Measurements from ENCODE around the gene CLCNKA. TPM values are rescaled to one million over a fixed set of nuclear protein-coding genes. Genes with fewer than 3 reads are reported as not detected.
"Not testable (repeated sequence)": the region's sequence is repeated elsewhere in the genome, so short reads cannot be mapped to it uniquely, and the experiment has no call there.

CLCNKA gene
- total RNA-seq, 1 donor from 2014 or later = not detected

GRCh38 chr1:16053781-16054502 lies 32.1 kb downstream of the CLCNKA start:
- peaks cover 1% of the 10 kb centered on the region for H3K4me1 ChIP-seq
- intact Hi-C loops (cut with DNase I) = no loop called here
- H3K27ac ChIP-seq = no peak overlapping the region
- no peak overlapping the region for H3K4me3 ChIP-seq
- ATAC-seq (no peak), DNase-seq (no peak)
- TF ChIP-seq, protein P1, sequence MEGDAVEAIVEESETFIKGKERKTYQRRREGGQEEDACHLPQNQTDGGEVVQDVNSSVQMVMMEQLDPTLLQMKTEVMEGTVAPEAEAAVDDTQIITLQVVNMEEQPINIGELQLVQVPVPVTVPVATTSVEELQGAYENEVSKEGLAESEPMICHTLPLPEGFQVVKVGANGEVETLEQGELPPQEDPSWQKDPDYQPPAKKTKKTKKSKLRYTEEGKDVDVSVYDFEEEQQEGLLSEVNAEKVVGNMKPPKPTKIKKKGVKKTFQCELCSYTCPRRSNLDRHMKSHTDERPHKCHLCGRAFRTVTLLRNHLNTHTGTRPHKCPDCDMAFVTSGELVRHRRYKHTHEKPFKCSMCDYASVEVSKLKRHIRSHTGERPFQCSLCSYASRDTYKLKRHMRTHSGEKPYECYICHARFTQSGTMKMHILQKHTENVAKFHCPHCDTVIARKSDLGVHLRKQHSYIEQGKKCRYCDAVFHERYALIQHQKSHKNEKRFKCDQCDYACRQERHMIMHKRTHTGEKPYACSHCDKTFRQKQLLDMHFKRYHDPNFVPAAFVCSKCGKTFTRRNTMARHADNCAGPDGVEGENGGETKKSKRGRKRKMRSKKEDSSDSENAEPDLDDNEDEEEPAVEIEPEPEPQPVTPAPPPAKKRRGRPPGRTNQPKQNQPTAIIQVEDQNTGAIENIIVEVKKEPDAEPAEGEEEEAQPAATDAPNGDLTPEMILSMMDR (IDR thresholded peaks at IDR 0.05) = no peak
- H3K27me3 ChIP-seq = no peaks in the 10 kb centered on the region
- no peaks in the 10 kb centered on the region for H3K9me3 ChIP-seq
- H3K36me3 ChIP-seq = no peaks in the 10 kb centered on the region

GRCh38 chr1:16054598-16055540 lies 33.0 kb downstream of the CLCNKA start:
- H3K4me1 ChIP-seq = no peaks in the 10 kb centered on the region
- ATAC-seq = no peak

DNA sequence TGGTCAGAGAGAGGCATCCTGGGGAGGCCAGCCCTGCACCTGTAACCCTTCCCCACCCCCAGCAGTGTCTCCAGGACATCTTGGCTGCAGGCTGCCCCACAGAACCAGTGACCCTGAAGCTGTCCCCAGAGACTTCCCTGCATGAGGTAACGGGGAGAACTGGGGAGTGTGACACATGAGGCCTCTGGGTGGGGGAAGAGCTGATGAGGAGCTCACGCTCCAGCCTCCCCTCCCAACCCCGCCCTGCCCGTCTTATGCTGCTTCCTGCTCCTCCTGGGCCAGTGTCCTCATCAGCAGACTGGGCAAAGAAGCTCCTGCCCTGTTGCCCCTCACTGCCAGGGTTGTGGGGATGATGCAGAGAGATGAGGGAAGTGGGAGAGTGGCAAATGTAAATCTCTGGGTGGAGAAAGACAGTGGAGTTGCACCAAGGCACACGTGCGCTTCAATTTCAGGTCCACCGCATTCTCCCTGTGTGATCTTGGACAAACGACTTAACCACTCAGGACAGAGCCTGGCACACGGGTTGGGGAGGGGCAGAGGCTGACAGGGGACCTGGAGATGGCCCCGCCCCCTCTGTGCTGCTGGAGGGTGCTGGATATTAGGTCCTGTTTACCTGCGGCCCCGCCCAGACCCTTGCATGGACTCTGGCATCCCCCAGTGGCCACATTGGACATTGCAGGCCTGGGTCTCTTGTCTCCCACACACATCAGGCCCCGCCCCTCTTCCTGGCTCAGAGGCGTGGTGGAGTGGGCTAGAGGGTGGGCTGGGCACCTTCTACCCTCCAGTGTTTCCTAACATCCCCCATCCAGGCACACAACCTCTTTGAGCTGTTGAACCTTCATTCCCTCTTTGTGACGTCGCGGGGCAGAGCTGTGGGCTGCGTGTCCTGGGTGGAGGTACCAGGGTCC lies 34.0 kb downstream of the CLCNKA start:
- Histone ChIP-seq H3K4me1 (no peaks in the 10 kb centered on the region), H3K27ac (no peak overlapping the region), H3K4me3 (no peak overlapping the region), H3K36me3 (no peaks in the 10 kb centered on the region), H3K27me3 (no peaks in the 10 kb centered on the region), H3K9me3 (no peaks in the 10 kb centered on the region)
- TF ChIP-seq, protein P1 (IDR thresholded peaks at IDR 0.05) = peak; percentile 98
- intact Hi-C loops (cut with DNase I) = loop anchor here (5.0 kb wide), 1 partner anchor 49 kb away; no protein-coding TSS in a partner anchor
- ATAC-seq (peak; percentile 94), DNase-seq (peak; percentile 94)

More at GRCh38 chr1:16054598-16055540, 33.0 kb downstream of the CLCNKA start:
- TF ChIP-seq, protein P1 (IDR thresholded peaks at IDR 0.05) = no peak
- Histone ChIP-seq H3K36me3 (no peaks in the 10 kb centered on the region), H3K27ac (no peak overlapping the region), H3K27me3 (no peaks in the 10 kb centered on the region), H3K4me3 (no peak overlapping the region), H3K9me3 (no peaks in the 10 kb centered on the region)
- intact Hi-C loops (cut with DNase I) = loop anchor here (5.0 kb wide), 1 partner anchor 48 kb away; no protein-coding TSS in a partner anchor
- DNase-seq = no peak

DNA sequence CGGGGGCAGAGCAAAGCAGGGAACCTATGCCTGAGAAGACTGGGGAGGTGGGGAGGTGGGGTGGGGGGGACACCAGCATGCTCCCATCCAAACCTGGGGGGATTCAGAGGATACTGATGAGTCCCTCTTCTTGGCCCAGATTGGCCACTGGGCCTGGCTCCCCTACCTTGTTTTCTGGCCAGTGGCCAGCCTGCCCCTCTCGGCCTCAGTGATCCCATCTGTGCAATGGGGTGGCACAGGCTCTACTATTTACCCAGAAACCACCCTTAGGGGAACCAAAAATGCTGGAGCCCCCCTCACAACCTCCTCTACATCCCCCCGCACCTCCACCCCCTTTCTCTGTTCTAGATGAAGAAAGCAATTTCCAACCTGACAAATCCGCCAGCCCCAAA lies 34.7 kb downstream of the CLCNKA start:
- not testable (repeated sequence) for ATAC-seq, H3K27me3 ChIP-seq, DNase-seq, H3K4me3 ChIP-seq, H3K9me3 ChIP-seq, H3K4me1 ChIP-seq, H3K36me3 ChIP-seq, H3K27ac ChIP-seq
- intact Hi-C loops (cut with DNase I) = loop anchor here (5.0 kb wide), 1 partner anchor 49 kb away; no protein-coding TSS in a partner anchor

- H3K27ac ChIP-seq, ATAC-seq, H3K36me3 ChIP-seq, H3K27me3 ChIP-seq, H3K4me1 ChIP-seq, DNase-seq, H3K4me3 ChIP-seq, H3K9me3 ChIP-seq: not testable (repeated sequence)
- intact Hi-C loops (cut with DNase I) = loop anchor here (5.0 kb wide), 1 partner anchor 50 kb away; no protein-coding TSS in a partner anchor
Measured at GRCh38 chr1:16057314-16057915, 35.6 kb downstream of the CLCNKA start.

DNA sequence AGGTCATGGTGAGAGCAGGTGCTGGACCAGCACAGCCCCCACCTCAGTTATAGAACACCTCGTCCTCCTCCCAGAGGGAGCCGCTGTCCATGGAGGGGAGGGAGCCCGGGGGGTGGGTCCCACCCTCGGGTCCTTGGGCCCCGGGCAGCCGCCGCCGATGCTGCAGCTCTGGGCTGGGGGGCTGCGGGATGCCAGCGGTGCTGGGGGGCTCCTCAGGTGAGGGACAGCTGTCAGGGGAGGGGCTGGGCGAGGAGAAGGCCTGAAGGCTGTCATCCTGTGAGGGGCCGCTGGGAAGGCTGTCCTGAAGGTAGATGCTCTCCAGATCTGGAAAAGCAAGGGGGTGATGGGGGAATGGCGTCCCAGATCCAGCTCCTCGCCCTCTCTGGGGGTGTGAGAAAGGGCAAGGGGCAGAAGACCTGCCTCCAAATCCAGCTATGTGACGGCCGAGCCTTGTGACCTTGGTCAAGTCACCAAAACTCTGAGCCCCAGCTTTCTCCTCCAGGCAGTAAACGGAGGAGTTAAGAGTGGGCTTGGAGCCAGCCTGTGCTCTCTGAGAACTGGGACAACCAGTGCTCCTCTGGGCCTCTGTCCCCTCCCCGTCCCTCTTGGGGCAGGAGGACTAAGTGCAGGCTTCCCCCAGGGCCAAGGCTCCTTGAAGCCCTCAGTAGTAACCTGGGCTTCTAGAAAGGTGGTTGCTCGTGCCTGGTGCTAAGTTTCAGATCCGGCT lies 36.7 kb downstream of the CLCNKA start:
- not testable (repeated sequence) for H3K9me3 ChIP-seq, H3K36me3 ChIP-seq, DNase-seq, H3K27me3 ChIP-seq, ATAC-seq, H3K4me3 ChIP-seq, H3K27ac ChIP-seq, H3K4me1 ChIP-seq
- intact Hi-C loops (cut with DNase I) = loop anchor here (5.0 kb wide), 1 partner anchor 51 kb away; no protein-coding TSS in a partner anchor
